GM18526 (cell line): ENCODE measurements around the gene FAM20C.

Experiments
- POLR2A ChIP-seq: IDR thresholded peaks from 3 replicates; pipeline ENCODE4 v1.6.1; 2011; ENCODE audit not compliant: insufficient read length; ENCODE audit errors: extremely low read depth

The FAM20C gene

DNA sequence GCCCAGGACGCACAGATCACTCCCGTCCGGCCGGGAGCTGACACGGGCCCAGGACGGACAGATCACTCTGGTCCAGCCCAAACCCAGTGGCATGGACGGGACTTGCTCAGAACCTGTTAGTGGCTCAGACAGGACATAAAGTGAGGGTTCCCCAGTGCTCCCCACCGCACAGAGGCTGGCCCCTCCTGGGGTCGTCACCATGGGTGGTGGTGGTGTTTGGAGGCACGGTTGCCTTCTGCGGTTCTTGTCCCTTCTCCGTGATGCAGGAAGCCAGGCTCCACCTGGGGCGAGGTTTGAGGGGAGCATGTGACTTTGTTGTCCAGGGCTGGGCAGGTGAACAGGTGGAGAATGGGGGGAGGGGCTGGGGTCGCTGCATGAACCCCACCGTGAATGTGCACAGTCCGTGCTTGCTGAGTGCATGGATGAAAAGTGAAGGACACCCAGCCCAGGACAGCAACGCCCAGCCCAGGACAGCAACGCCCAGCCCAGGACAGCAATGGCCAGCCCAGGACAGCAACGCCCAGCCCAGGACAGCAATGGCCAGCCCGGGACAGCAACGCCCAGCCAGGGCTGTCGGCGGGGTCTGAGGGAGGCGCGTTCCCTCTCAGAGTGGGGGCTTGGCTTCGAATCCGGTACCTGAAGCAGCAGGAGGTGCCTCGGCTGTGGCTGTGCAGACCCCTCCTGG lies 26.7 kb downstream of the FAM20C start:
- TF ChIP-seq POLR2A, result no peak

- TF ChIP-seq POLR2A, result no peak
These were observed 27.3 kb downstream of the FAM20C start for GRCh38 chr7:219581-220150.

- no peak for TF ChIP-seq POLR2A
These were observed 27.9 kb downstream of the FAM20C start for GRCh38 chr7:220151-220841.

- TF ChIP-seq POLR2A, result no peak
These were observed 29.8 kb downstream of the FAM20C start for GRCh38 chr7:221978-222715.

DNA sequence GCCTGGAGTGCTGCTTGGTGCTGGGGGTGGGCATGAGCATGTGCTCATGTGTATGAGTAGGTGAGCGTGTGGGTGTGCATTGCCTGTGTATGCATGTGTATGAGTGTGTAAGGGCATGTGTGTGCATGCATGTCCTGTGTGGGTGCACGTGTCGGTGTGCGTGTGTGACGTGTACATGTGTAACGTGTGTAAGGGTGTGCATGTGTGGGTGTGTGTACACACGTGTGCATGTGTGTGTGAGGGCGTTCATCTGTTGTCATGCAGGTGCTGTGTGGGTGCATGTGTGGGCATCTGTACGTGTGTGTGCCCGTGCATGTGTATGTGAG lies 30.3 kb downstream of the FAM20C start:
- TF ChIP-seq POLR2A, result no peak

- TF ChIP-seq POLR2A, result no peak
These were observed 30.9 kb downstream of the FAM20C start for GRCh38 chr7:223118-223800.

- TF ChIP-seq POLR2A, result no peak
These were observed 31.5 kb downstream of the FAM20C start for GRCh38 chr7:223861-224260.

- TF ChIP-seq POLR2A, result no peak
These were observed 34.0 kb downstream of the FAM20C start for GRCh38 chr7:226281-226895.

GRCh38 chr7:227926-228325 lies 35.6 kb downstream of the FAM20C start:
- TF ChIP-seq POLR2A, result no peak

DNA sequence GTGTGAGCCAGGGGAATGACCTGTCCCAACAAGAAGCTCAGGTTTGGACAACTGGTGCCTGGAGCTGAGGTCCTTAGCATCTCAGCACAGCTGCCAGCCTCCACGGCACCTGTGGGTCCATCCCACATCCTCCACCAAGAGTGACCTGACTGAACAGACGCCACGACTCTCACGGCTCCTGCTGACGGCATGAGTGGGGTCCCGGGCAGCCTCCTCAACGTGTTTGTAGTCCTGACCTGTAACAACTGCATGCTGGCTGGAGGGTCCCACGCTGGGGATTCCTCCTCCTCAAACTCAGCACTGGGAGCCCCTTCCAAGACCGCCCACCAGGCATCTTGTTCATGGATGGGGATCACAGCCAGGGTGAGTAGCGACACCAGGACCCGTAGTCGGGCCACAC lies 36.2 kb downstream of the FAM20C start:
- TF ChIP-seq POLR2A, result no peak

GRCh38 chr7:229184-229964 lies 37.0 kb downstream of the FAM20C start:
- TF ChIP-seq POLR2A, result no peak

GRCh38 chr7:230274-230673 lies 37.9 kb downstream of the FAM20C start:
- no peak for TF ChIP-seq POLR2A

GRCh38 chr7:231030-231857 lies 38.9 kb downstream of the FAM20C start:
- no peak for TF ChIP-seq POLR2A
